Ovary (tissue), 9 donors: ENCODE measurements around the gene TCTN1. TPM values are rescaled to one million over a fixed set of nuclear protein-coding genes. Genes with fewer than 3 reads are reported as not detected.

ENCODE experiments used
- DNase-seq, 5 donors: peaks; one replicate each; pipeline ENCODE4 v3.0.0-alpha.2; 2019 to 2020
- H3K27ac ChIP-seq, 2 donors: fragments of 200-600 bp; one replicate each; pipeline versions ENCODE4 v1.5.1 to v1.8.0; 2019 to 2022
- H3K27me3 ChIP-seq: fragments of 200-600 bp; one replicate; pipeline ENCODE4 v1.8.0; 2022
- H3K36me3 ChIP-seq: fragments of 200-600 bp; sonication (generic); one replicate; pipeline ENCODE4 v1.5.1; 2019
- H3K4me1 ChIP-seq: one replicate; pipeline ENCODE4 v1.8.1; 2013; ENCODE audit warnings: mild to moderate bottlenecking, moderate library complexity; ENCODE audit not compliant: insufficient read depth
- H3K4me3 ChIP-seq: fragments of 200-600 bp; sonication (generic); one replicate; pipeline ENCODE4 v1.5.1; 2017
- H3K9me3 ChIP-seq, 2 donors: fragments of 200-600 bp in 1 of 2; sonication (generic) in 1 of 2; one replicate each; pipeline versions ENCODE4 v1.5.1 to v1.8.1; 2013 to 2019; ENCODE audit warnings: mild to moderate bottlenecking in 1 of 2, moderate library complexity in 1 of 2
- CTCF ChIP-seq, 3 donors: fragments of 450-650 bp in 2 of 3; fragments of 200-600 bp in 1 of 3; IDR thresholded peaks; one replicate each; pipeline versions ENCODE4 v1.5.1 to v1.8.0; 2016 to 2022; ENCODE audit warnings: antibody characterized with exemption in 3 of 3, mild to moderate bottlenecking in 1 of 3
- EP300 ChIP-seq: sonication (generic); formaldehyde crosslinking; IDR thresholded peaks from one replicate; pipeline ENCODE4 v1.6.1; 2017; ENCODE audit warnings: antibody characterized with exemption
- POLR2A ChIP-seq: fragments of 450-650 bp; IDR thresholded peaks from one replicate; pipeline ENCODE4 v1.6.1; 2017; ENCODE audit warnings: antibody characterized with exemption, mild to moderate bottlenecking, moderate library complexity
- WGBS, 3 donors: extraction: QIAGEN DNeasy Blood & Tissue Kit in 1 of 3; methylation state at CpG; one replicate each; pipeline versions ENCODE4 v1.1.5 to v1.1.7; 2013 to 2017; 5-methylcytosine and 5-hydroxymethylcytosine counted together
- intact Hi-C, 4 donors: fragments of 100-400 bp; cut with DNase I; formaldehyde crosslinking; loops; one replicate each; pipeline versions ENCODE4 v1.11.0 to v1.15.1; 2022 to 2023
- polyA plus RNA-seq, 2 donors: library from polyadenylated mRNA; stranded (reverse); fragments of 200-250 nt in 1 of 2; fragments of 350-450 nt in 1 of 2; fragmentation: Illumina TruSeq in 1 of 2; extraction: RNeasy Lipid Tissue Mini Kit (QIAGEN cat#74804) in 1 of 2; gene quantifications; one replicate each; pipeline ENCODE4 v1.2.3, GENCODE V29; 2013 to 2014
- total RNA-seq, 7 donors: library from RNA; depleted of rRNA in 2 of 7; stranded (reverse); fragments of >200 nt in 2 of 7; fragmentation: NEBNext Ultra II Directional in 3 of 7; extraction: Animal tissue kit (Norgen Biotek cat#: 25700) in 3 of 7; gene quantifications; one replicate each; pipeline versions ENCODE4 v1.1.0 to v1.2.4, GENCODE V29; 2016 to 2023
- donor health status: DM: no; HTN: no; CAD: no; lungs with moderate emphysema.
- donor health status: DM: no; HTN: no; CAD: no.
- donor health status: Bipolar disorder and iron deficiency.
- donor health status: DM: yes; HTN: yes; CAD: no.
- donor health status: DM: no; HTN: no; CAD: no.
- donor health status: DM: yes; HTN: yes; CAD: no.

The TCTN1 gene
- total and polyA plus RNA-seq, 9 donors: 32.7 to 122 (median 47.9) TPM

GRCh38 chr12:110616471-110617115 lies 2.7 kb downstream of the TCTN1 start:
- H3K4me1 ChIP-seq: peaks cover 5% of the 10 kb centered on the region
- DNase-seq: no peak
- no peak overlapping the region for H3K27ac ChIP-seq
- WGBS, 3 donors: 93 to 95% (median 95%) methylated on average over 5 of the region's 5 CpGs
- no peak overlapping the region for H3K4me3 ChIP-seq
- H3K9me3 ChIP-seq: no peaks in the 10 kb centered on the region
- H3K36me3 ChIP-seq: no peaks in the 10 kb centered on the region
- intact Hi-C loops: loop anchor here in 1 of 4 donors (10.0 kb wide), 1 partner anchor 268 kb away; no protein-coding TSS in a partner anchor
- no peaks in the 10 kb centered on the region for H3K27me3 ChIP-seq
- TF ChIP-seq EP300: no peak
- no peak for TF ChIP-seq CTCF (IDR thresholded peaks at IDR 0.05)
- no peak for TF ChIP-seq POLR2A

GRCh38 chr12:110619534-110619953 lies 5.6 kb downstream of the TCTN1 start:
- WGBS, 3 donors: 83 to 90% (median 86%) methylated on average over 4 of the region's 4 CpGs
- Histone ChIP-seq H3K36me3 (no peaks in the 10 kb centered on the region), H3K9me3 (no peaks in the 10 kb centered on the region), H3K27ac (no peak overlapping the region), H3K4me1 (peaks cover 3% of the 10 kb centered on the region), H3K27me3 (no peaks in the 10 kb centered on the region), H3K4me3 (no peak overlapping the region)
- TF ChIP-seq POLR2A (no peak), CTCF (IDR thresholded peaks at IDR 0.05) (no peak), EP300 (no peak)
- DNase-seq: no peak
- intact Hi-C loops: loop anchor here in 1 of 4 donors (10.0 kb wide), 1 partner anchor 265 kb away; no protein-coding TSS in a partner anchor

DNA sequence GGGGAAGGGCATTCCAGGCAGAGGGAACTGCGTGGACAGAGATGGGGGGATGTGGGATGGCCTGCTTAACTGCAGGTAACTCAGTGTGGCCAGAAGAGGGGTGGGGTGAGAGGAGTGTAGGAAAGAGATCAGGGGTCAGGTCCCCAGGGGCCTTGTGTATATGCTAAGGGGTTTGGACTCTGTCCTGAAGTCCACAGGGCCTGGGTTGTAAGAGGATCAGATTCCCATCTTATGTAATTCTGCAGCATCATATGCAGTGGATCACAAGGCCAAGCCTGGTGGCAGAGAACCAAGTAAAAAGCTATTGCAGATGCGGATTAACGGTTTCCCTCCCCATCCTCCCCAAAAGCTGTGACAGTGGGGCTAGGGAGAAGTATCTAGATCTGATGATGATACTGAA lies 8.7 kb downstream of the TCTN1 start:
- WGBS, 3 donors: 87 to 96% (median 92%) methylated on average over 3 of the region's 3 CpGs
- TF ChIP-seq EP300: no peak
- no peak for TF ChIP-seq CTCF (IDR thresholded peaks at IDR 0.05)
- no peak for TF ChIP-seq POLR2A
- no peak for DNase-seq
- no peaks in the 10 kb centered on the region for H3K9me3 ChIP-seq
- no peaks in the 10 kb centered on the region for H3K4me1 ChIP-seq
- no peaks in the 10 kb centered on the region for H3K27me3 ChIP-seq
- intact Hi-C loops: no loop called here
- H3K27ac ChIP-seq: no peak overlapping the region
- H3K4me3 ChIP-seq: no peak overlapping the region
- H3K36me3 ChIP-seq: no peaks in the 10 kb centered on the region

DNA sequence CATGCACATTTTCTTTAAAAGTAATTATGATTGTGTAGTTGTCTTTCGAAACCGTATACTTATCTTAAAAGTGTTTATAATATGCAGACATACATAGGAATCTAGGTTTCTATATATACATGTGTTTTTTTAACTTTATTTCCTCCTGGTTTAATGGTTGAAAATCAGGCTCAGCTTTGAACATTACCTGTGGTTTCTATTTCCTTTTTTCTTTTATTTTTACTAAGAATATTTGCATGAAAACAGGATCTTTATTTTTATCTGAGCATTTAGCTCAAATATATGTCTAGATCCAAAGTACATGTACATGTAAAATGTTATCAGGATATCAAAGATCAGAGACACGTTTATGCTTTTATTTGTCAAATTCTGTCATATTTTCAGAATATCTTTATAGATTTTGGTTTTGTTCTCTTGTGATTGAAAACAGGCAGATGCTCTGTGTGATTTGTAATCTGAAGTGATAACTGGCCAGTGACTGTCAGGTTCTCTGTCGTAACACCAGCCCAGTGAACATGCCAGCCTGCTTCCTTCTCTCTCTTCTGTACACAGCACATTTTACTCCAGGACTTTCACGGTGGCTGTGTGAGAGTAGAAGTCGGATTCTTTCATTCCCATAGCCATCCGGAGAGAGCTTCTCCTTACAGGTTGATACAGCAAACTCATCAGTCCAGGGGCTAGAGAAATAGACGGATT lies 13.7 kb downstream of the TCTN1 start:
- H3K4me3 ChIP-seq: no peak overlapping the region
- H3K9me3 ChIP-seq: no peaks in the 10 kb centered on the region
- TF ChIP-seq EP300: no peak
- no peak for TF ChIP-seq POLR2A
- no peak for TF ChIP-seq CTCF (IDR thresholded peaks at IDR 0.05)
- no peaks in the 10 kb centered on the region for H3K4me1 ChIP-seq
- 85 to 89% (median 87%) methylated on average over 8 of the region's 8 CpGs for WGBS, 3 donors
- H3K36me3 ChIP-seq: no peaks in the 10 kb centered on the region
- intact Hi-C loops: no loop called here
- no peak overlapping the region for H3K27ac ChIP-seq
- H3K27me3 ChIP-seq: no peaks in the 10 kb centered on the region
- DNase-seq: no peak
